RWPE2 (cell line): Measurements from ENCODE around the gene SPECC1.

ENCODE experiments used
- ATAC-seq: fragments of 200-7000 bp; cut with Tn5 transposase; 3 replicates; pipeline ENCODE4 v1.9.1; 2021; ENCODE audit warnings: low read depth
- DNase-seq: peaks from one replicate; pipeline ENCODE4 v3.0.0-alpha.2; 2020; ENCODE audit warnings: low spot score
- H3K27ac ChIP-seq: fragments of 450-650 bp; 2 replicates; pipeline ENCODE4 v1.5.1; 2017; ENCODE audit warnings: mild to moderate bottlenecking; ENCODE audit not compliant: poor library complexity, severe bottlenecking
- H3K27me3 ChIP-seq: fragments of 250-450 bp; sonication (Bioruptor Pico); 2 replicates; pipeline ENCODE4 v1.5.1; 2021; ENCODE audit warnings: mild to moderate bottlenecking, moderate library complexity; ENCODE audit not compliant: insufficient read depth, poor library complexity, severe bottlenecking
- H3K36me3 ChIP-seq: fragments of 250-450 bp; sonication (Bioruptor Pico); 2 replicates; pipeline ENCODE4 v1.5.1; 2020; ENCODE audit warnings: low read depth, mild to moderate bottlenecking, moderate library complexity
- H3K4me1 ChIP-seq: fragments of 250-450 bp; sonication (Bioruptor Pico); 2 replicates; pipeline ENCODE4 v1.5.1; 2021; ENCODE audit warnings: mild to moderate bottlenecking, moderate library complexity; ENCODE audit not compliant: insufficient read depth, poor library complexity, severe bottlenecking
- H3K4me3 ChIP-seq: fragments of 250-450 bp; sonication (Bioruptor Pico); 2 replicates; pipeline ENCODE4 v1.5.1; 2021; ENCODE audit warnings: mild to moderate bottlenecking, moderate library complexity; ENCODE audit not compliant: severe bottlenecking
- H3K9me3 ChIP-seq: fragments of 250-450 bp; sonication (Bioruptor Pico); 2 replicates; pipeline ENCODE4 v1.5.1; 2021; ENCODE audit warnings: mild to moderate bottlenecking, moderate library complexity; ENCODE audit not compliant: severe bottlenecking
- CTCF ChIP-seq: fragments of 450-650 bp; IDR thresholded peaks from one replicate; pipeline ENCODE4 v1.5.1; 2017; ENCODE audit warnings: mild to moderate bottlenecking, moderate library complexity; ENCODE audit not compliant: poor library complexity, severe bottlenecking

Gene SPECC1

GRCh38 chr17:20271011-20271610 lies 262.0 kb downstream of the SPECC1 start:
- Histone ChIP-seq H3K4me3 (no peak overlapping the region), H3K9me3 (no peaks in the 10 kb centered on the region), H3K4me1 (peaks cover 9% of the 10 kb centered on the region), H3K27ac (no peak overlapping the region), H3K27me3 (no peaks in the 10 kb centered on the region), H3K36me3 (0 out of 2 replicates have a peak, but pooled peaks cover 3% of the 10 kb centered on the region)
- TF ChIP-seq CTCF, result no peak
- ATAC-seq (no peak), DNase-seq (no peak)

- H3K4me3 ChIP-seq, result no peak overlapping the region
- no peak overlapping the region for H3K27ac ChIP-seq
- 0 out of 2 replicates have a peak, but pooled peaks cover 7% of the 10 kb centered on the region for H3K36me3 ChIP-seq
- DNase-seq (no peak), ATAC-seq (no peak)
- no peaks in the 10 kb centered on the region for H3K4me1 ChIP-seq
- no peaks in the 10 kb centered on the region for H3K9me3 ChIP-seq
- no peak for TF ChIP-seq CTCF
- no peaks in the 10 kb centered on the region for H3K27me3 ChIP-seq
Observed at GRCh38 chr17:20273741-20274500, 264.8 kb downstream of the SPECC1 start.

- Histone ChIP-seq H3K27me3 (no peaks in the 10 kb centered on the region), H3K36me3 (0 out of 2 replicates have a peak, but pooled peaks cover 7% of the 10 kb centered on the region), H3K4me3 (no peak overlapping the region), H3K27ac (no peak overlapping the region), H3K4me1 (no peaks in the 10 kb centered on the region), H3K9me3 (no peaks in the 10 kb centered on the region)
- DNase-seq, result no peak
- no peak for TF ChIP-seq CTCF
- no peak for ATAC-seq
Observed at GRCh38 chr17:20275653-20276052, 266.5 kb downstream of the SPECC1 start.

GRCh38 chr17:20276421-20276820 lies 267.3 kb downstream of the SPECC1 start:
- Histone ChIP-seq H3K4me3 (no peak overlapping the region), H3K36me3 (0 out of 2 replicates have a peak, but pooled peaks cover 7% of the 10 kb centered on the region), H3K27ac (no peak overlapping the region), H3K4me1 (no peaks in the 10 kb centered on the region), H3K27me3 (no peaks in the 10 kb centered on the region), H3K9me3 (no peaks in the 10 kb centered on the region)
- ATAC-seq (no peak), DNase-seq (no peak)
- no peak for TF ChIP-seq CTCF

GRCh38 chr17:20278805-20279204 lies 269.6 kb downstream of the SPECC1 start:
- TF ChIP-seq CTCF, result no peak
- no peaks in the 10 kb centered on the region for H3K9me3 ChIP-seq
- H3K36me3 ChIP-seq, result 0 out of 2 replicates have a peak, but pooled peaks cover 4% of the 10 kb centered on the region
- DNase-seq, result no peak
- no peak for ATAC-seq
- H3K4me1 ChIP-seq, result no peaks in the 10 kb centered on the region
- H3K27me3 ChIP-seq, result no peaks in the 10 kb centered on the region
- no peak overlapping the region for H3K27ac ChIP-seq
- no peak overlapping the region for H3K4me3 ChIP-seq
